HuH-7 (cell line): ENCODE measurements around the gene FOXJ3.
A peak's percentile ranks its signal among the peaks of the same experiment; 100 is the strongest.

Experiments
- DNase-seq: peaks from one replicate; pipeline ENCODE4 v3.0.0; 2011; ENCODE audit warnings: low spot score

The FOXJ3 gene

DNA sequence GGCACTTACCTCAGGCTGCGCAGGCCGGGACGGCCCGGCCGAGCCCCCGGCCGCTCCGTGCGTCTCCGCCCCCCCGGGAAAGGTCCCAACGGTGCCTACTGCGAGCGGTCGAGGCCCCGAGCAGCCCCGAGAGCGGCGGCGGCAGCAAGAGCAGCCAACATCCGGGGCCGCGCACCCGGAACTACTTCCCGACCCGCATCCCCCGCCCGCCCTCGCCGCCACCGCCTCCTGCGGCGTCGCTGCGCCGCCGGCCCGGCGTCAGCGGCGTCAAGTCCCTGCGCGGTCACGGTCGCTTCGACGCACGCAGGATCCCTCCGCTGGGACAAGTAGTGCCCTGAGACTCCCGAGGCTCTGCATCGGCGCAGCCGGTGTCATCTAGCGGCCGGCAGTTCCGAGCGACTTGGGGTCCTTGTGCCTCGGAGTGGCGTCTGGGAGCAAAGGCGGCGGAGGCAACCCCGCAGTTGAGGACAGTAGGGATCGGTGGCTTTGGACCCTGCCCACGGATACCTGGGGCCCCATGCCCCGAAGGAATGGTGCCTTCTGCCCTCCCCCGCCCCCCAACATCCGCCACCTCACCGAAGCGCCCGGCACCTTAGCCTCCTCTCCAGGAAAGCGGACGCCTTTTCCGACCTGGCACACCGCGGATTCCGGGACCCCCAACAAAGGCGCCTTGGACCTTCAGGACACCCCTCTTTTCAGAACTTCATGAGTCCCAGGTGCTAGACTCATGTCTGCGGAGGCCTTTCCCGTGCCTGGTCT, at the start of gene FOXJ3:
Gene FOXJ3 (minus strand): TSS at position 186 of the 759 bp plus-strand sequence. CDS start 24,142 bp downstream, outside the sequence.
- DNase-seq = peak; percentile 87

DNA sequence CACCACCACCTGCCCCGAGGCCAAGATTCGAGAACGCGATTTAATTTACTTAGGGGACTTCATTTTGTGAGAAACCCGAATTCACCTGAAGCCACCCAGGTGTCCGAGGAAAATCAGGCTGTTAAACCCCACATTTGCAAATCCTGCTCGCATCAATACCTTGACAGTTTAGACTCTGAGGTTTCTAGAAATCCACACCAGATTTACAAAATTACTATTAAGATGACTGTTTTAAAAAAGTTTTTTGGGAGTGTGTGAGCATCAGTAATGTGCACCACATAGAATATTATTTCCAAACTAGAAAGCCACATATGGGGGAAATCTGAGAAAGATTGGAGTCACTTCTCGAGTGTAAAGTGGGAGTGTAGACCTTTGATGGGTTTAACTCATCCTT, 46.2 kb upstream of the FOXJ3 start:
- DNase-seq = no peak

DNA sequence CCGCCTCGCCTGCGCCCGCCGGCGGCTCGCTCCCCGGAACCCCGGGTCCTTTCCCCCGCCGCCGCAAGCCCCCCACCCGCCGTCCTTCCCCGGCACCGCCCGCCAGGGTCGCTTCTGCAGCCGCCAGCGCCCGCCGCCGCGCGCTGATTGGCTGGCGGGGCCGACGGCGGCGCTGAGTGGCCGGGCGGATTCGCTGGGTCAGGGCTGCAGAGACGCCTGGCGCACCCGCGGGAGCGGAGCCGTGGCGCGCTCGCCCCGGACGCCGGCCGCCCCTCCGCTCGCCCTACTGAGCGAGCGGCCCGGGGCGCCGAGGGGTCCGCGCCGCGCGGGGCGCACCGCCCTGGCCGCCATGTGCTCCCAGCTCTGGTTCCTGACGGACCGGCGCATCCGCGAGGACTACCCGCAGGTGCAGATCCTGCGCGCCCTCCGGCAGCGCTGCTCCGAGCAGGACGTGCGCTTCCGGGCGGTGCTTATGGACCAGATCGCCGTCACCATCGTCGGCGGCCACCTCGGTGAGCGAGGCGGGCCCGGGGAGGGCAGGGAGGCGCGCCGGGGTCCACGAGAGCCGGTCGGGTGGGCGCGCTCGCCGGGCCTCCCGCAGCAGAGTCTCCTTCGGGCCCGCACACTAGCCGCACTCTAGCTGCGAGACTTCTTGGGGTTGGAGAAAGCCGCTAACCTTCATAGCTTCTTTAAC, 45.7 kb upstream of the FOXJ3 start, which contains the start of gene RIMKLA:
Gene RIMKLA (plus strand): TSS at position 207 of the 694 bp plus-strand sequence. CDS start 143 bp downstream, at position 350.
- DNase-seq = peak; percentile 82

DNA sequence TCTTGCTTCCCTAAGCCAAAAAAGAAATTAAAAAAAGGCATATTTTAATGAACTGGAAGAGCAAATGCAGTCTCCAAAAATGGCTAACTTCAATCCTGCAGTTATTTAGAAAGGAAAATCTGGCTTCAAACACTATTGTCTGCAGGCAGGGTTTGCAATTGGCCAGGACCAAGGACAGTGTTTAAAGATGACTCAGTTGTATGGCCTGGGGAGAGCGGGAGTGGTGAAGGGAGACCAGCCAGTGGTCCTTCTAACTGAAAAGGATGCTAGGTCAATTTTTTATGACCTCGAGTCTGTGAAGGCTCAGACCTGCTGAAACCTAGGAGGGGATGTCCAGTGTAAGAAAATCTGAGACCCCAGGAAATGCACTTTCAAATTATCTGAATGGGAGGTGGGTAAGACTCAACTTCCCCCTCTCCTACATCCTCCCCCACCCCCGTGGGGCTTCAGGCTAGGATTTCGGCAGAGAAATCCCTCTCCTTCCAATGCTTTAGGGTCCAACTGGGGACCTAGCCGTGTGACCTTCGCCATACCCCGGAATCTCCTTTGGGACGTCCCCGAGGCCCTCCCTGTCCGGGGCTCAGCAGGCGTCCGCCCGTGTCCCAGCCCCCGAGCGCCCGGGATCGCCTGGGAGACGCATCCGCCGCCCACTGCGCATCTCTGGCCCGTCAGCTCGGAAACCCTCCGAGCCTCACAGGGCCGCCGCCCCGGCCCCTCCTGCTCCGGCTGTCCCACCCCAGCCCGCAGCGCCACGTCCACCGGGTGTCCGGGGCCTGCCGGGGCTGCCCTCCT, 45.0 kb upstream of the FOXJ3 start:
- peak; percentile 27 for DNase-seq

DNA sequence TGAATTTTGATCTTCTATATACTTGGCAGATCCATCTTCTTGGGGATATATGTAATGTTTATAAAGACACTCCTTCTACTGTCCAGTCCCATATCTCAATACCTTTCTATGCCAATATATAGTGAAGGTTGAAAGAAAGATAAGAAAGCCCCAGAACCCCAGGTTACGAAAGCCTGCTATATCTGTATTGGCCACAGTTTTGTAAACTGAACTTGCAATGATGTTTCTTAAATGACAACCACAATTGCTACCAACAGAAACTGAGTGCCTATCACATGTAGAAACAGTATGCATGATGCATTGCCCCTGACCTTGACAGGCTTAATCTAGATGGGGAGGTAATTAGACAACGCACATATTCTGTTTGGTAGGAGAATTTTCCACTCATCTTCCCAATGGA, 37.8 kb upstream of the FOXJ3 start:
- no peak for DNase-seq

DNA sequence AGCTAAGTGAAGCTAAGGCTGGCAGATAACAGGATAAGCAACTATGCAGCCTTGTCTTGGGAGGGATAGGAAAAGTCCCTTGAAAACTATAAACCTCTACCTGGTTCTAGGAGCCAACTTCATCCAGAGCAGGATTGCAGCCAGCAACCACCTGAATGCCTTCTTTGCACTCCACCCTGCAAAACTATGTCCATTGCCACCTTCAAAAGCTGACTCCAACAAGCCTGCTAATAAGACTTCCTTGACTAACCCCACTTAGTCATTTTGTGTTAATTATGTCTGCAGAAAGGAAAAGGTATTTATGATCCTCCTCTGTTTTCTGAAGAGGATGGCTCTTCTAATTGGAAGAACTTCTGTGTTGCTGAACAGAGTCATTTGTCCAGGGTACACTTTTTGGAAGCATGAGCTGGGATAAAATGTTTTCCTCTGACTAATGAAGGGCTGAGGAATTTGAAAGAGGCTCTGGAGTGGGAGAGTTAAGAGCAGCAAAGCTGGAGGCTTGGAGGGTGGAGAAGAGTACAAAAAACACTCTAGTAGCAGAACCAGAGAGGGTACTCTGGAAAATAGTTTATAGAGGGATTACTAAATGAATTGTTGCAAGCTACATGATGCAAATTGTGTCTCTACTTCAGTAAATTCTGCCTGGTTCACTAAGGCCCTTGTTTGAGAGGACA, 36.0 kb upstream of the FOXJ3 start:
- no peak for DNase-seq

DNA sequence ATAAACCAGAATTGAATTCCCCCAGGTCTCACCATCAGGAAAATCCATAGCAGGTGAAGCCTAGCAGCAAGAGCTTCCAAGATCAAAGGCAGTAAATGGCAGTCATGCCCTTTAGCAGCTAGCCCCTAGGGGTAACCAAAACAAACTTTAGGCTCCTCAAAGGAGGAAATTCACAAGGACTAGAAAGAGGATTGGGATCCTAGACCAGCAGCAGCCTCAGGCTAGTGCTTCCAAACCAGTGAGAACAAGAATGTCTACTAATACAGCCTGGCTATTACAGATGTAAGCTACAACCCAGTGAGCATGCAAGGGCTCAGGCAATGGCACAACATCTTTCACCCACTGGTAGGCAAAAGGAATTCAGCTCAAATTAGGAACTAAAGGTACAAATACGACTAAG, 34.4 kb upstream of the FOXJ3 start:
- no peak for DNase-seq

DNA sequence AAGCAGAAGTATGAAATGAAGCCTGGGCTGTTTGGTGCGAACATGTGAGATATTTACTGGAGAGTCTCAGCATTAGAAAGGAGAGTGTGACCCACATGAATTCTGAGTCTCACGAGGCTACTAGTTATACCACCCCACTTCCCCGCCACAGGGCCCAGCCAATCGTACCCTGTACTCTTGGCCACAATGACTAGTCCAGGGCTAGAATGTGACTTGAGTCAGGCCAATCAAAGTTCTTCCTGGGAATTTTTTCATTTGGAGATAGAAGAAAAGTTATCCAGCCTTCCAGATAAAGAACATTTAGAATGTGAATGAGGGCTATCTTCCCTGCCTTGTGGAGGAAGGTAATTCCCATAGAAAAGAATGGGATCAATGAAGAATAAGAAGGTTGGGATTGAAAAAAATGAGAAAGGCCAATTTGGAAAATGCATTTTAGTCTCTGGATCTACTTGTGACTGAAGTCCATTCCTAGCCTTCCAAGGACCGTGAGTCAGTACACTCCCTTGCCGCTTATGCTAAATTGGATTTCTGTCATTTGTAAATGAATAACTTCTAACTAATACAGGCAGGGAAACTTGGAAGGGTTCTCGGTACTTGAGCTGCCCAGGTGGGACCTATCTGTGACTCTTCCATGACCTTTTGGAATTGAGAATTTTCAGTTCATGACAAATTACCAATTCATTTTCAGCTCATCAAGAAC, 33.2 kb upstream of the FOXJ3 start:
- no peak for DNase-seq

DNA sequence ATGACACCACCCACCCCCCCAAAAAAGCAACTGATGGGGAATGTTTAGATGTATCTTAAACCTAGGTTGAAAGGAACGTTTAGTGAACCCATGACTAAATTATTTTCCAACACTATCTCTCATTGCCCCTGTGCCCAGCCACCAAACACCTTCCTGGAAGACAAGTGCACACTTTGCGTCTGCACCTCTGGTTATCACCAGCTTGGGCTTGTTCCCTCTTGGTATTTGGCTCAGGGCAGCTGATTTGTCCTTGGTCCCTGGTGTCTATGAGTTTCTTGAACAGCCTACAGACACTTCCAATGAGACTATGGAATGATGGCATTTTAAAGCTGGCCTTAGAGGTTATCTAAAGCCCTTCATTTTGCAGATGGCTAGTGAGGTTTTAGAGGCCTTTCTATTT, 30.1 kb upstream of the FOXJ3 start:
- no peak for DNase-seq

DNA sequence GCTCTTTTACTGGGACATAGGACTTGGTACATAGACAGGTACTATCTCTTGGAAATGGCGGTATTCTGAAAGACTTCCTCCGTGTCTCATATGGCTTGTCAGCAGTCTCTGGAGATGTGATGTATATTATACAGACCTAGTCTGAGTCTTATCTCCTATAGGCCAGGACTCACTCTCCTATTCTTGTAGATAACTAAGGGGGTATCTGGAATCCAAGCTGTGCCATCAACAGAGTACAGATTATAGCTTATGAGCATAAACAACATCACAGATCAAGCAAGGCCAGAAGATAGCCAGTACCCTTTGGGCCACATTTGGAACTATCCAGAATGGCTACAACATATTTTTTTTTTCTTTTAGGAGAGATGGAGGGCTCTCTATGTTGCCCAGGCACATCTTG, 29.5 kb upstream of the FOXJ3 start:
- no peak for DNase-seq

DNA sequence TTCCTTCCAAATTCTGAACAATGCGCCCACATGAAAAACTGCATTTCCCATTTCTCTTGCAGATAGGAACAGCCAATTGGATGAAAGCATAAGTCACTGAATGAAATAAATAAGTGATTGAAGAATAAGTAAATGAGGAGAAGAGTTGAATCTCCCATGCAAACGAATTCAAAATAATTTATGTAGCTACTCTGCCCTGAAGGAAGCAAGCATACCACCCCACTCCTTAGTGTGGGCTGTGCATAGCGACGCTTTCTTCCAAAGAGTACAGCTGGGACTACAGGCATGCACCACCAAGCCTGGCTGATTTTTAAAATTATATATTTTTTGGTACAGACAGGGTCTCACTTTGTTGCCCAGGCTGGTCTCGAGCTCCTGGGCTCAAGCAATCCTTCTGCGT, 29.1 kb upstream of the FOXJ3 start:
- no peak for DNase-seq

DNA sequence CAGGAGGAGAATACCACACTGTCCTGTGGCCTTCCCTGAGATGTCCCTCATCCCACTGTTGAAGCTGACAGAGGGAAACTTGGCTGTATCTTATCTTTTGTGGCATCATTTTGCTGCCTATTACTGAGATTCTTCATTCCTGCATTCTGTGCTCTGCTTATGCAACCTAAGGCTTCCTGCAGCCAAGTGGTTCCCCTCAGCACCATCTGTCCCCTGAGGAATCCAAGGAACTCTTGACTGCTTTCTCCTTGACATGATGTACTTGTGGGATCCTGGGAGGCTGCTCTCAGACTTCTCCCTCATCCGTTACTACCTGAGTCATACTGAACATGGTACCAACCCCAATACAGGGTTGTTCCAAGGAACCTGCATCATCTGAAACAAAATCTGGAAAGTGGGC, 24.4 kb upstream of the FOXJ3 start:
- DNase-seq = no peak

DNA sequence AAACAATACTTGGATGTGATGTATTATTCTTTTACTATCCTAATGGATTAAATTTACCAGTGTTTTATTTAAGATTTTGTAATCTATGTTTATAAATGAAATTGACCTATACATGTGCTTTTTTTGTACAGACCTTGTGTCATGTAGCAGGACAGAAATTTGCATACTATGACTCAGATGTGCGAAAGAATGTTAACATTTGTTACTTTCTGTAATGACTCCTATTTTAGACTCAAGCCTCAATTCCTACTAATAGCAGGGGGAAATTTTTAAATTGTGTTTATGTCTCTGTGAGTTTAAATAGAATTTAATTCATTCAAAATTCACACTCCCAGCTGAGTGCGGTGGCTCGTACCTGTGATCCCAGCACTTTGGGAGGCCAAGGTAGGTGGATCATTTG, 23.8 kb upstream of the FOXJ3 start:
- no peak for DNase-seq

DNA sequence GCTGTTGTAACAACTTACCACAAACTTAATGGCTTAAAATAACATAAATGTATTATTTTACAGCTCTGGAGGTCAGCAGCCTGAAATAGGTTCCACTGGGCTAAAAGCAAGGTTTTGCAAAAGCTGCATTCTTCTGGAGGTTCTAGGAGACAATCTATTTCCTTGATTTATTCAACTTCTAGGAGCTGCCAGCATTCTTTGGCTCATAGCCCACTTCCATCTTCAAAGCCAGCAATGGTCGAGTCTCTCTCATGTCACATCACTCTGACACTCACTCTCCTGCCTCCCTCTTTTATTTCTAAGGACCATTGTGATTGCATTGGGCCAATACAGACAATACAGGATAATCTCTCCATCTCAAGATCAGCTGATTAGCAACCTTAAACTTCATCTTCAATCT, 15.1 kb upstream of the FOXJ3 start:
- no peak for DNase-seq

DNA sequence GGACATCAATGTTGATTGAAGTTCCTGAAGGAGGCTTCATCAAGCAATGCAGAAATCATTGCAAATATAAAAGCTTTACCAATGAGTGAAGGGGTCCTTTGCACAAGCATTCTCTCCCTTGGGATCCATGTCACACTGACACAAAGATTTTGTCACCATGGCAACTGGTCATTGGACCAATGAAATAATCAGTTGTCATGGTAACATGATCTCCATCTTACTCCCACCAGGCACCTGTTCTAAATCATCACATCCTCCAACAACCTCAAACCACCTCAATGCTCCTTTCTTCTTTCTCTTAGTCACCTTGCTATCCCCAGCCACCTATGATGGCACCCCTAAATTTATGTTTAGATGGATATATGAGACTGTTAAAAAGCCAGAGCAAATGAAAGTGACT, 13.5 kb upstream of the FOXJ3 start:
- no peak for DNase-seq

DNA sequence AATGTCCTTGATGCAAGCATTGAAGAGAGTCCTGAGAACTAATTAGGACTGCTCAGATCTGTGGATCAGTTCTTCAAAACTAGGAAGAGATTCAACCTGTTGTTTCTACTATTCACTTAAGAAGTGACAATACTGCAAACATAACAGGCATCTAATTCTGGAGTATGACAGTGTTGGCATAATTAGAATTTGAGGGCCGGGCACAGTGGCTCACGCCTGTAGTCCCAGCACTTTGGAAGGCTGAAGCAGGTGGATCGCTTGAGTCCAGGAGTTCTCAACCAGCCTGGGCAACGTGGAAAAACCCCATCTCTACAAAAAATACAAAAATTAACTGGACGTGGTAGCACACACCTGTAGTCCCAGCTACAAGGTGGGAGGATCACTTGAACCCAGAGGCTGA, 8.0 kb upstream of the FOXJ3 start:
- DNase-seq = no peak

DNA sequence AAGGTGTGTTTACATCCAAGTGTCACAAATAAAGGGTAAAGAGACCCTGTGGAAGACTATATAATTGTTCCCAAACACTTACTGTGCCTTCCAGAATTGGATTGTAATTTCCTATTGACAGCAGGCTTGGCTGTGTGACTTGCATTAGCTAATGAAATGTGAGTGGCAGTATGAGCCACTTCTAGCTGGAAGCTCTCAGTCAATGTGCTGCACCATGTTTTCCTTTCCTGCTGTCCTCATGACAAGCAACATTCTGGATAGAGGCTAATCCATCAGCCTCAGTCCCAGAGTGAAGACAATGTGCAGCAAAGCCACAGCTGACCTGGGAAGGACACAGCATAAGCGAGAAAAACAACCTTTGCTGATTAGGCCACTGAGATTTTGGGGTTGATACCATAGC, 5.9 kb upstream of the FOXJ3 start:
- no peak for DNase-seq

DNA sequence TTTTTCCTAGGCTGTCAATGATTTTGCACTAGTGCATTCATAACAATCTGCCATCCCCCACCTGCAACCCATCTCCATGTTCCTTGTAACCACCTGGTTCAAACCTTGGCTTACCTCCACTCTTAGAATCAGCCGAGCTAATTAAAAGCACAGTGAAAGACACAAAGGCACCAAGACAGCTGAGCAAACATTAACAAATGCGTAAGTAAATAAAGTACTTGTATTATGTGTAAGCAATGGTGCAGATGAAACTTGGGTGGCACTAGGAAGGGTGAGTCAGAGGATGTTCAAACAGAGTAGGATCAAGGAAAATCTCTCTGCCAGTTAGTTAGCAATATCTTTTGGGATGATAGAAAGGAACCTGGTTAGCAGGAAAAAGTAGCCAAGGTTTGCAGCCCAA, 5.1 kb upstream of the FOXJ3 start:
- peak; percentile 29 for DNase-seq

DNA sequence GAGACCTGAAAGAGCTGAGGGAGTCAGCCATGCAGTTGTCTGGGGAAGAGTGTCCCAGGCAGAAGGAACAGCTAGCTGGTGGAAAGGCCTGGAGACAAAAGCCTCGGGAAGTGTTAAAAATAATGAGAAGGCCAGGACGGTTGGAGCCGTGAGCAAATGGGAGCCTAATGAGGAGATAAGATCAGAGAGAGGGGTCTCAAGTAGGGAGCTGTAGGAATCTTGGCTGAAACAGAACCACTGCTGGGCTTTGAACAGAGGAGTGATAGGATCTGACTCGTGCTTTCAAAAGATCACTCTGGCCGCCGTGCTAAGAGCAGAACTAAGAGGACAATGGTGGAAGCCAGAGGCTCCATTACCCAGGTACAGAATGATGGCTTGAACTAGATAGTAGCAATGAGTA, 1.9 kb upstream of the FOXJ3 start:
- no peak for DNase-seq

DNA sequence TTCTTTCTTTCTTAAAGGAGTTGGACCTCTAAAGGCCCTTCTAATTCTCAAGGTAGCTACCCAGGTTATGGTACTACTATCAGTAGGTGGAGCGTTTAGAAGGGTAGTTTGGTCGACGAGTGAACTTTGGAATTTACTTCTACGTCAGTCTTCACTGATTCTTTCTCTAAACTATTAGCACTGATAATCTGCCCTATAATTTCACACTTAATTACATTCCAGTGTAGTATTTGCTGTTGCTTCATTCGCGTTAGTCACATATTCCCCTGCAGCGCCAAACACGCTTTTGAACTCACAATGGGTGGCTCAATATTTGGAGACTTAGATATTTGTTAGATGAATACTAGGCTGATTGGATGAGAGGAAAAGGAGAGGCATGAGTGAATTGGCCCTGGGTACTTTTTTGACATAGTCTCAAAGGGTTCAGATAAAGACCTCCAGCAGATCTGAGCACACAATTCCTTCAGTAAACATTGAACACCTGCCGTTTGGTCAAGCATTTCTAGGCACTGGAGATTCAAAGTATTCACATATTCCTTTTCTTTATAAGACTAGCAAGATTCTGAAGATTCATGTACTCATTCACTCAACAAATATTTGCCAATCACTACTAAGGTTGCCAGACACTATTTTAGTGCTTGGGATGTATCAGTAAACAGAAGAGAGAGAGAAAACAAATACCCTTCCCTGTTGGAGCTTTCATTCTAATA, 929 bp upstream of the FOXJ3 start:
- peak; percentile 39 for DNase-seq
